GM12878 (cell line): ENCODE data around the gene NOP16. TPM values are rescaled to one million over a fixed set of nuclear protein-coding genes. Genes with fewer than 3 reads are reported as not detected.

Experiments
- BMI1 ChIP-seq: fragments of 450-650 bp; IDR thresholded peaks from 2 replicates; pipeline ENCODE4 v1.6.1; 2016; ENCODE audit warnings: mild to moderate bottlenecking, moderate library complexity, borderline replicate concordance
- FOXM1 ChIP-seq: IDR thresholded peaks from 2 replicates; pipeline ENCODE4 v1.6.1; 2012; ENCODE audit warnings: low read depth, mild to moderate bottlenecking, inconsistent platforms, low read length, moderate library complexity
- GABPA ChIP-seq: IDR thresholded peaks from 2 replicates; pipeline ENCODE4 v1.6.1; 2014; ENCODE audit warnings: antibody characterized with exemption, low read depth, mild to moderate bottlenecking, inconsistent platforms
- IKZF1 ChIP-seq: fragments of 450-650 bp; conservative IDR thresholded peaks from 2 replicates; pipeline ENCODE4 v1.6.1; 2017; ENCODE audit warnings: antibody characterized with exemption, mild to moderate bottlenecking
- IRF4 ChIP-seq: IDR thresholded peaks from 2 replicates; pipeline ENCODE4 v1.6.1; 2011; ENCODE audit warnings: low read depth, low read length
- KAT2A ChIP-seq: conservative IDR thresholded peaks from 2 replicates; pipeline ENCODE4 v1.6.1; 2011; ENCODE audit warnings: low read depth, low read length; ENCODE audit not compliant: control insufficient read depth
- MTA2 ChIP-seq: fragments of 450-650 bp; IDR thresholded peaks from 2 replicates; pipeline ENCODE4 v1.6.1; 2016; ENCODE audit warnings: low read depth, mild to moderate bottlenecking, moderate library complexity
- MTA3 ChIP-seq: IDR thresholded peaks from 2 replicates; pipeline ENCODE4 v1.6.1; 2012; ENCODE audit warnings: low read length, inconsistent platforms, borderline replicate concordance
- MYC ChIP-seq: IDR thresholded peaks from 2 replicates; pipeline ENCODE4 v1.6.1; 2011; ENCODE audit warnings: mild to moderate bottlenecking, low read length, moderate library complexity, inconsistent platforms; ENCODE audit not compliant: insufficient read depth, insufficient replicate concordance, insufficient read length, severe bottlenecking
- NBN ChIP-seq: fragments of 450-650 bp; IDR thresholded peaks from 2 replicates; pipeline ENCODE4 v1.6.1; 2016
- NFIC ChIP-seq: IDR thresholded peaks from 2 replicates; pipeline ENCODE4 v1.6.1; 2012; ENCODE audit warnings: low read depth, mild to moderate bottlenecking, inconsistent platforms, low read length, moderate library complexity
- PML ChIP-seq: IDR thresholded peaks from 2 replicates; pipeline ENCODE4 v1.6.1; 2012; ENCODE audit warnings: low read length, inconsistent platforms
- RFX5 ChIP-seq: IDR thresholded peaks from 2 replicates; pipeline ENCODE4 v1.6.1; 2011; ENCODE audit warnings: low read depth, low read length, improper control_type of control experiment
- SMAD5 ChIP-seq: IDR thresholded peaks from 2 replicates; pipeline ENCODE4 v1.6.1; 2016; ENCODE audit warnings: antibody characterized with exemption, low read depth
- SUPT20H ChIP-seq: IDR thresholded peaks from 2 replicates; pipeline ENCODE4 v1.6.1; 2011; ENCODE audit warnings: low read depth, mild to moderate bottlenecking, low read length, moderate library complexity, borderline replicate concordance; ENCODE audit not compliant: control insufficient read depth
- USF2 ChIP-seq: IDR thresholded peaks from 2 replicates; pipeline ENCODE4 v1.6.1; 2011; ENCODE audit warnings: low read depth, low read length, improper control_type of control experiment, borderline replicate concordance
- YY1 ChIP-seq: IDR thresholded peaks from 2 replicates; pipeline ENCODE4 v1.6.1; 2011; ENCODE audit warnings: low read depth, mild to moderate bottlenecking, low read length
- ZBTB4 ChIP-seq: fragments of 450-650 bp; formaldehyde crosslinking; IDR thresholded peaks from 2 replicates; pipeline ENCODE4 v1.4.0; 2022; ENCODE audit warnings: mild to moderate bottlenecking, moderate library complexity
- ZBTB40 ChIP-seq: fragments of 450-650 bp; IDR thresholded peaks from 2 replicates; pipeline ENCODE4 v1.6.1; 2016; ENCODE audit warnings: mild to moderate bottlenecking, moderate library complexity, borderline replicate concordance
- ZNF207 ChIP-seq: fragments of 450-650 bp; IDR thresholded peaks from 2 replicates; pipeline ENCODE4 v1.6.1; 2014; ENCODE audit warnings: antibody characterized with exemption, mild to moderate bottlenecking, borderline replicate concordance
- polyA plus RNA-seq, 11 experiments: library from polyadenylated mRNA; depleted of rRNA in 4 of 11; unstranded in 6 of 11; stranded (reverse) in 5 of 11; fragments of >200 nt; fragmentation: Nextera tagmentation in 4 of 11; fragmentation: Illumina TruSeq in 1 of 11; extraction: Ambion mirVana in 4 of 11; extraction: Trizol in 1 of 11; gene quantifications; 1 replicate in 1 of 11; 2 replicates in 10 of 11; pipeline versions ENCODE4 v1.2.1 to v1.2.3, GENCODE V29; 2011 to 2016; ENCODE audit warnings: inconsistent platforms in 2 of 11, missing spikeins in 2 of 11, low read depth in 1 of 11
- total RNA-seq, 4 experiments: library from RNA; depleted of rRNA in 3 of 4; stranded (reverse); fragments of >200 nt in 3 of 4; fragmentation: Illumina TruSeq in 1 of 4; extraction: Trizol in 1 of 4; gene quantifications; 2 replicates each; pipeline versions ENCODE4 v1.2.1 to v1.2.3, GENCODE V29; 2013 to 2021
- TF ChIP-seq, protein P1 (sequence below): fragments of 450-650 bp; IDR thresholded peaks from 2 replicates; pipeline ENCODE4 v1.6.1; 2017; ENCODE audit warnings: low read depth, mild to moderate bottlenecking, moderate library complexity

Gene NOP16
- total and polyA plus RNA-seq, 10 of the 15 experiments (the other 5 are each of a cell fraction or from before 2014, with no cell fraction given), result 50.3 to 276 (median 116) TPM

DNA sequence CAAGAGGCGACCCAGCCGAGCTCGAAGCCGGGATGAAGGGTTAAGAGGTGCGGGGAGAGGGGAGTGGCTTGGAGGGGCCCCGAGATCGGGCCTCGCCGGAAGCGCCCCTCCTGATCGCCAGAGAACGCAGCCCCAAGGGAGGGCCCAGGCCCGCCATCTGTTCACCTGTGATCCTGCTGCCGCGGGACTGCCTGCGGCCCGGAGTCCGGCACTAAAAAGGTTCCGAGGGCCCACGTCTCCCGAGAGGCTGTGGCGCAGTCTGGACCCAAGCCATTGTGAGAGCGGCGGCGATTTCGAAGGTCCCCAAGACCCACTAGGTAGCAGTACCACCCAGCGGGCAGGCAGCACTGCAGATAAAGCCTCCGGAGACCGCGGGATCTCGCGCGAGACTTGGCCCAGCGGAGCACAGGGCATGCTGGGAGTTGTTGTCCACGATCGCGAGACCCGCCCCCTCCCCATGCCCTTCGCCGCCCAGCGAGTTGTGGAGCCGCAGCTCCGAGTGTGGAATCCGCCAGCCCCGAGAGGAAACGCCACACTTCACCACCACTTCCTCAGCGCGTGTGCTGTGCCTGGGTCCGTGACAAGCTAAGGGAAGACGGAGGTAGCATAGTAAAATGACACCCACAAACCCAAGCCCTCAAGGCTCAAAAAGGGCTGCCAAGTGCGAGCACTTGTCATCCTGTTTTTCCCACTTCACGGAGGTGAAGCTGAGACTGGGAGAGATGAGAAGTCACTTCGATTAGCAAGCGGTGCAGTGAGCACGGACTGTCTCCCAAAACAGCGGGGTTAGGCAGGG lies 26.8 kb downstream of the NOP16 start, which contains the start of gene KIAA1191 (continued):
- TF ChIP-seq ZBTB4 (CRISPR knock-in tag), result no peak
- no peak for TF ChIP-seq USF2
- no peak for TF ChIP-seq FOXM1
- TF ChIP-seq MYC, result no peak
- TF ChIP-seq MTA3, result no peak
- TF ChIP-seq IKZF1, result peak; percentile 88
- TF ChIP-seq MTA2, result no peak
- TF ChIP-seq SMAD5, result peak; percentile 90
- TF ChIP-seq BMI1, result no peak
- TF ChIP-seq NBN, result peak; percentile 79; the same call in 1 of the 2 replicates
- peak; percentile 92 for TF ChIP-seq PML
- TF ChIP-seq ZNF207, result no peak; the same call in 1 of the 2 replicates
- TF ChIP-seq ZBTB40, result peak; percentile 52; the same call in 1 of the 2 replicates
- TF ChIP-seq SUPT20H, result no peak
- TF ChIP-seq RFX5, result no peak
- TF ChIP-seq IRF4, result no peak
- TF ChIP-seq, protein P1, sequence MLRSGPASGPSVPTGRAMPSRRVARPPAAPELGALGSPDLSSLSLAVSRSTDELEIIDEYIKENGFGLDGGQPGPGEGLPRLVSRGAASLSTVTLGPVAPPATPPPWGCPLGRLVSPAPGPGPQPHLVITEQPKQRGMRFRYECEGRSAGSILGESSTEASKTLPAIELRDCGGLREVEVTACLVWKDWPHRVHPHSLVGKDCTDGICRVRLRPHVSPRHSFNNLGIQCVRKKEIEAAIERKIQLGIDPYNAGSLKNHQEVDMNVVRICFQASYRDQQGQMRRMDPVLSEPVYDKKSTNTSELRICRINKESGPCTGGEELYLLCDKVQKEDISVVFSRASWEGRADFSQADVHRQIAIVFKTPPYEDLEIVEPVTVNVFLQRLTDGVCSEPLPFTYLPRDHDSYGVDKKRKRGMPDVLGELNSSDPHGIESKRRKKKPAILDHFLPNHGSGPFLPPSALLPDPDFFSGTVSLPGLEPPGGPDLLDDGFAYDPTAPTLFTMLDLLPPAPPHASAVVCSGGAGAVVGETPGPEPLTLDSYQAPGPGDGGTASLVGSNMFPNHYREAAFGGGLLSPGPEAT, result peak; percentile 29; the same call in 1 of the 2 replicates
- TF ChIP-seq NFIC, result no peak
- peak; percentile 58 for TF ChIP-seq YY1
- TF ChIP-seq GABPA, result no peak
- no peak for TF ChIP-seq KAT2A
